GM18868 (cell line): ENCODE data around the gene TRPC6.

Source experiments
- ATAC-seq: cut with Tn5 transposase; IDR thresholded peaks from one replicate; pipeline ENCODE4 v1.9.1; 2021; ENCODE audit warnings: mild to moderate bottlenecking, moderate library complexity; ENCODE audit not compliant: unreplicated experiment

Gene TRPC6

DNA sequence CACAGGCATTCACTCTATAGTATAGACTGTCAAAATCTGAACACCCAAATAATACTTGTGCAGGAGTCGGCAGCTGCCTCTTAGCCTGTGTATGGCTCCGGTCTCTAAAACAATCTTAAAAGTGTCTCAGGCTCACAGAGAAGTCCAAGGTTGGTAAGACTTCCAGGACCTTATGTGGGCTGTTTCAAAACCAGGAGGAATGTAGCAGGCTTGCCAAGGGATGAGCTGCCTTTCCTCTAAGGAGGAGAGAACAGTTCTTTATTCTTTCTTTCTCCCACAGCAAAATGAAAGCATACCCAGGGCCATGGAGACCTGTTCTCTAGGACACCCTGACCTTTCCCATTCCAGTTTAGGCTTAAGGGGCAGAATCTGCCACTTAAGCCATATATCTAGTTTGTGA is 176.5 kb downstream of the TRPC6 start:
- ATAC-seq, result no peak
